Right ventricle myocardium inferior (tissue), 1 donor: ENCODE measurements around the gene SPATA1. TPM values are rescaled to one million over a fixed set of nuclear protein-coding genes. Genes with fewer than 3 reads are reported as not detected.
"Not testable (repeated sequence)": the region's sequence is repeated elsewhere in the genome, so short reads cannot be mapped to it uniquely, and the experiment has no call there.

Source experiments
- ATAC-seq: fragments of 200-7000 bp; cut with Tn5 transposase; one replicate; pipeline ENCODE4 v1.9.1; 2020; ENCODE audit warnings: mild to moderate bottlenecking, moderate library complexity
- DNase-seq: peaks from one replicate; pipeline ENCODE4 v3.0.0; 2021; ENCODE audit errors: missing footprints
- intact Hi-C: fragments of 100-400 bp; cut with DNase I; formaldehyde crosslinking; loops from one replicate; pipeline ENCODE4 v1.11.0; 2022
- total RNA-seq: library from RNA; stranded (reverse); fragmentation: NEBNext Ultra II Directional; extraction: Animal tissue kit (Norgen Biotek cat#: 25700); gene quantifications from one replicate; pipeline ENCODE4 v1.2.1, GENCODE V29; 2021
- donor health status: DM: no; HTN: yes; CAD: no; lungs with severe emphysema.

The SPATA1 gene
- total RNA-seq, 1 donor from 2014 or later: 0.92 TPM

DNA sequence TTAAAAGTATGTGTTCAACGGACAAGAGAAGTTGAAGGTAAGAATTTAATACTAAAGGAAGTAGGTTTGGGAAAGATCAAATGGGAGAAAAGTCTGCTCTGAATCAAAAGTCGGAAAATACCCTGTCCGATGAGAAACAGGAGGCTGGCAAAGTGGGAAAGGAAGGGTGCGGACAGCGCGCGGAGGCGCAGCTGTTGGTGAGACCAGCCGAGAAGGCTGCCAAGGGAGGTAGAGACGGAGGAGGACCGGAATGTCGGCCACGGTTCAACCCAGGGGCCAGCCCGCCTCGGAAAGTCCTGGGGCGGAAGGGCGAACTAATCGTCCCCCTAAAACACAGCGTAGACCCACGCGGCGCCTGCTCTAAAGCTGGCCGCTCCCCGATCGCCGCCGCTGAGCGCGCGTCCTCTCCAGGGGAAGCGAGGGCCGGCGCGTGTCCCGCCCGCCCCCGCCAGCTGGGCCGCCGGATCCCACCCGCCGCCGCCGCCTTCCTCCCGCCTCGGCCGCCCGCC lies 639 bp upstream of the SPATA1 start:
- no peak for DNase-seq
- intact Hi-C loops: loop anchor here (1.0 to 10.0 kb wide), 4 partner anchors 26 to 185 kb away; partner anchors contain the start of genes RPF1 and SSX2IP
- peak; percentile 70 for ATAC-seq

DNA sequence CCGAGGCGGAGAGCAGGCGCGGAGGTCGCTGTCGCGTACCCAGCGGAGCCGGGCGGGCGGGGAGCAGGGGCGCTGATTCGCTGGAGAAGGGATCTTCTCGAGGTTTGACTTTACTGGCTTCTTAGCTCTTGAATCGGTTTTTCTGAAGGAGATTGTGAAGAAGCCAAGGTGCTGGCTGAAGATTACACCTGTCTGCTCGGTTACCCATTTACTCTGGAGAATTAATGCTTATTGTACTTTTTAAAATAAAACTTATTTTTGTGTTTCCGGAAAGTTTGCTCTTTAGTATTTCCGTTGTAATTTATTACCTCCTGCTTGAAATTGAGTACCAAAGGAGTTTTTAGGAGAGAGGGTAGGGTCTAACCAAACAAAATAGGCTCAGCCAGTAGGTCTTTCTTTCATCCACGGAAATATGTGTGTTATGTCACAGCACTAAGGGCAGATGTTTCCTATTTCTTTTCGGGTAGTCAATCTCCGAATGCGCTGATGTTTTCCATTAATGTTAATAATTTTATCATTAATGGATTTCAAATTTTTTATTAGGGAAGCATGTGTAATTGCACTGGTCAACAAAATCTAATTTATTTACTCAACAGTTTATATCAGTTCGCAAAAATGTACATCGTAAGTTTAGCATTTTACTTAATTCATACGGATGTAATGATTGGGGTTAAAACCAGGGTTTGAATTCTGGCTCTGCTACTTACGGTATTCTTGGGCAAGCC lies 705 bp downstream of the SPATA1 start:
- DNase-seq (no peak), ATAC-seq (no peak)
- intact Hi-C loops: loop anchor here (1.0 to 10.0 kb wide), 4 partner anchors 28 to 184 kb away; partner anchors contain the start of genes RPF1 and SSX2IP

DNA sequence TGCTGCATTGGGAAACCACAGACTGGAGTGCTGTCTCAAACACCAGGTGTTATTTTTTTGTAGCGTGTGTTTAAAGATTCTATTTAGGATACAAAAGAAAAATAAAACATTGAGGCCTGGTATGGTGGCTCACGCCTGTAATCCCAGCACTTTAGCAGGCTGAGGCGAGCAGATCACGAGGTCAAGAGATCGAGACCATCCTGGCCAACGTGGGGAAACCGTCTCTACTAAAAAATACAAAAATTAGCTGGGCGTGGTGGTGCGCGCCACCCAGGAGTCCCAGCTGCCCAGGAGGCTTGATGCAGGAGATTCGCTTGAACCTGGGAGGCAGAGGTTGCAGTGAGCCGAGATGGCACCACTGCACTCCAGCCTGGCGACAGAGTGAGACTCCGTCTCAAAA lies 1.7 kb downstream of the SPATA1 start:
- DNase-seq, ATAC-seq: not testable (repeated sequence)
- intact Hi-C loops: loop anchor here (2.0 to 10.0 kb wide), 4 partner anchors 65 to 209 kb away; partner anchors contain the start of gene SSX2IP

DNA sequence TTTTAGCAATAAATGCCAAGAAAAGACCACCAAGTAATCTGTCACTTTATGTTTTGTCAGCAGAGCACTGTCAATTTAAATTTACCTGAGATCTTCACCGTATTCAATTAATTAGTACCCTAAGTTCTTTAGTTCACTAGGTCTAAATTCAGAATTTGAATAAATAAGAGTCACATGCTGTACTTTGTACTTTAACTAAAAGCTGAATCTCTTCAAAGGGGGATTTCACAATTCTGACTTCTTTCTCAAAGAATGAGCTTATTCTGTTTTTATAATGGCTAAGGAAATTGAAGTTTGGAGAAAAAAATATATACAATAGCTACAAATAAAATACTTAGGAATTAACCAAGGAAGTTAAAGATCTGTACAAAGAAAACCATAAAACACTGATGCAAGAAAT lies 2.3 kb downstream of the SPATA1 start:
- DNase-seq: no peak
- no peak for ATAC-seq
- intact Hi-C loops: loop anchor here (2.0 to 10.0 kb wide), 2 partner anchors 106 to 210 kb away; no protein-coding TSS in a partner anchor

DNA sequence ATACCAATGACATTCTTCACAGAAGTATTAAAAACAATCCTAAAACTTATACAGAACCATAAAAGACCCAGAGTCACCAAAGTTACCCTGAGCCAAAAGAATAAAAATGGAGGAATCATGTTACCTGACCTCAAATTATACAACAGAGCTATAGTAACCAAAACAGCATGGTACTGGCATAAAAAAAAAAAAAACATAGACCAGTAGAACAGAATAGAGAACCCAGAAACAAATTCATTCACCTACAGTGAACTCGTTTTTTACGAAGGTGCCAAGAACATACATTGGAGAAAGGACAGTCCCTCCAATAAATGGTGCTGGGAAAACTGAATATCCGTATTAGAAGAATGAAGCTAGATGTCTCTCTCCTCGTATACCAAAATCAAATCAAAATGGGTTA lies 2.8 kb downstream of the SPATA1 start:
- no peak for DNase-seq
- ATAC-seq: no peak
- intact Hi-C loops: loop anchor here (2.0 to 10.0 kb wide), 2 partner anchors 106 to 210 kb away; no protein-coding TSS in a partner anchor

DNA sequence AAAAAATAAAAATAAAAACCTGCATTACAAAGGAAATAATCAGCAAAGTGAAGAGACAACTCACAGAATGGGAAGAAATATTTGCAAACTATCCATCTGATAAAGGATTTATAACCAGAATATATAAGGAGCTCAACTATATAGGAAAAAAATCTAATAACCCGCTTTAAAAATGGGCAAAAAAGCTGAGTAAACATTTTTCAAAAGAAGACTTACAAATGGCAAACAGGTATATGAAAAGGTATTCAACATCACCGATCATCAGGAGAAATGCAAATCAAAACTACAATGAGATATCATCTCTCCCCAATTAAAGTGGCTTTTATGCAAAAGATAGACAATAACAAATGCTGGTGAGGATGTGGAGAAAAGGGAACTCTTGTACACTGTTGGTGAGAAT lies 4.0 kb downstream of the SPATA1 start:
- no peak for ATAC-seq
- DNase-seq: no peak
- intact Hi-C loops: no loop called here

DNA sequence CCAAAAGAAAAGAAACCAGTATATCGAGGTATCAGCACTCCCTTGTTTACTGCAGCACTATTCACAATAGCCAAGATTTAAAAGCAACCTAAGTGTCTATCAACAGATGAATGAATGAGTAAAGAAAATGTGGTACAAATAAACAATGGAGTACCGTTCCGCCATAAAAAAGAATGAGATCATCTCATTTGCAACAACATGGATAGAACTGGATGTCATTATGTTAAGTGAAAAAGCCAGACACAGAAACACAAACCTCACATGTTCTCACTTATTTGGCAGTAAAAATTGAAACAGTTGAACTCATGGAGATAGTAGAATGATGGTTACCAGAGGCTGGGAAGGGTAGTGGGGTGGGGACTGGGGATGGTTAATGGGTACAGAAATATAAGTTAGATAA lies 4.5 kb downstream of the SPATA1 start:
- no peak for DNase-seq
- intact Hi-C loops: no loop called here
- ATAC-seq: no peak

DNA sequence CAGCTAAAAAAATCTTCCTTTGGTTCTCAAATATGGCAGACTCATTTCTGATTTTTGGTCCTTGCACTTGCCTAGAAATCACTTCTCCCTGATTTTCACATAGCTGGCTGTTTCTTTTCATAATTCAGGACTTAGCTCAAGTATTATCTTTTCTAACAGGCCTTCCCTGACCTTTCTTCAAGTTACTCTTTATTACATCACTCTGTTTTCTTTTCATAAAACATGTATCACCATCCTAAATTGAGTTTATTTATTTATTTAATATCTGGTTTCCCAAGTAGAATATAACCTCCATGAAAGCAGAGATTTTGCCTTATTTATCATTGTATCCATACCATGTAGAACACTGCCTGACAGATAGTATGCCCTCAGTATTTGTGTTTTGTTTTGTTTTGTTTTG lies 18.4 kb downstream of the SPATA1 start:
- DNase-seq: no peak
- no peak for ATAC-seq
- intact Hi-C loops: no loop called here

DNA sequence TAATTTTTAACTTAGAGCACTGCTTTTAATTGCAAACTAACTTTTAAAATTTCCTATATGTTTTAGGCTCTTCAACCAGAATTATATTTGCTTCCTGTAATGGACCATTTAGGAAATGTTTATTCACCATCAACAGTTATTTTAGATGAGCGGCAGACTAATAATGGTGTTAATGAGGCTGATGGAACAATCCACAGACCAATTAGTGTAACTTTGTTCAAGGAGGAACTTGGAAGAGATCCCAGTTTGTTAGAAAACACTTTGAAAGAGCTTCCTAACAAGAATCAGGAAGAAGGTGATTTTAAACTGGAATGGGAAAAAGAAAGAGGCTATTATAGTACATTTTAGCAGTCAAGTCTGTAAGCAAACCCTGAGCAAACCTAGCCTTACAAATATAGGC lies 19.6 kb downstream of the SPATA1 start:
- intact Hi-C loops: no loop called here
- ATAC-seq: no peak
- no peak for DNase-seq

DNA sequence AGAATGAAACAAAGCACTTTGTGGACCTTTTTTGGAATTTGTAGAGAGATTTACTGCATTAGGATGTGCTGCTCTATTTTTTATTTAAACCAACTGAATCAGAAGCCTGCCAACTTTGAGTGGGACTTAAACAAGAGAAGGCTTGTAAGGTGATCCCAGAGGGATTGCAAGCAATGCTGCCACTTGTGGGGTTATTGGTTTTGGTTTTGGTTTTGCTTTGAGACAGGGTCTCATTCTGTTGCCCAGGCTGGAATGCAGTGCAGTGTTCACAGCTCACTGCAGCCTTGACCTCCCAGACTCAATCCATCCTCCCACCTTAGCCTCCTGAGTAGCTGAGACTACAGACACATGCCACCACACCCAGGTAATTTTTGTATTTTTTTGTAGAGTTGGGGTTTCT lies 32.4 kb downstream of the SPATA1 start:
- intact Hi-C loops: no loop called here
- ATAC-seq (no peak), DNase-seq (no peak)

DNA sequence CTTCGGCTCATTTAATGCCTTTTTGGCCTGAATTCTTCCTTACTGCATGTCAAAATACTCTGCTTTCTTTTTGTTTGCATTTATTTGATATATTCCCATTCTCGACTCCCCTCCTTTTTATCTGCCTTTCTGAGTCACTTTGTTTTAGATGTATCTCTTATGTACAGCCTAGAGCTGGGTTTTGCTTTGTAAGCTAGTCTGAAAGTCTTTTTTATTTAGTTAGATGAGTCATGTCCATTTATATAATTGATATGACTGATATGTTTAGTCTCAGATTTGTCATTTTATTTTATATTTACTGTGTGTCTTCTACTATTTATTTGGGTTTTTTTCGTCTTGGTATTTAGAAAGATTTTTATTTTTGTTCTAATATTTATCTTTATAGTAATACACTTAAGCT lies 33.8 kb downstream of the SPATA1 start:
- intact Hi-C loops: no loop called here
- DNase-seq (no peak), ATAC-seq (no peak)

DNA sequence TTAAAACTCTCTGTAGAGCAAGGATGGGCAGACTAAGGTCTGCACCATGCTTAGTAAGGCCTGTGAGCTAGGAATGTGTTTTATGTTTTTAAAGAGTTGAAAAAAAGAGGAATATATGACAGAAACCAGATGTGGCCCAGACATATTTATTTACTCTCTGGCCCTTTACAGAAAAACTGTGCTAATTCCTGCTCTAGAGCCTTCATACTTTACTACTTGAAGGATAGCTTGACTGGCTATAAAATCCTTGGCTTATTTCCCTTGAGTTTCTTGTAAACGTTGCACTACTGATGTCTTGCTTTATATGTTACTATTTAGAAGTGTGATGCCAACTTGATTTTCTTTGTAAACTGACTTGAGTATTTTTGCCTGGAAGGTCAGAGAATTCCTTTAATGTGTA lies 34.6 kb downstream of the SPATA1 start:
- DNase-seq (no peak), ATAC-seq (no peak)
- intact Hi-C loops: no loop called here

DNA sequence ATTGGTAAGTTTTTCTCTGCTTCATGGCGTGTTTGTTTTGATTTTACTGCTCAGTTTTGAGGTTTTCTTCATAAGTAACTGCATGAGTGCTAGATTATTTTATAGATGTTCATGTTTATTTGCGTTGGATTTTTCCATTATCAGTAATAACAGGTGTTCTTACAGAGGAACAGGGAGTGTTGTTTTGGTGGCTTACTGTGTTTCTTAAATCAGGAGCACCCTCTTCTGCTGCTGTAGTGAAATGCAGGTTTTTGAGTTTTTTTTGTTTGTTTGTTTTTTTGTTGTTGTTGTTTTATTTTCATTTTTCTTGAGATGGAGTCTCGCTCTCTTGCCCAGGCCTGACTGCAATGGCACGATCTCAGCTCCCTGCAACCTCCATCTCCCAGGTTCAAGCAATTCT lies 35.5 kb downstream of the SPATA1 start:
- DNase-seq (no peak), ATAC-seq (no peak)
- intact Hi-C loops: no loop called here

DNA sequence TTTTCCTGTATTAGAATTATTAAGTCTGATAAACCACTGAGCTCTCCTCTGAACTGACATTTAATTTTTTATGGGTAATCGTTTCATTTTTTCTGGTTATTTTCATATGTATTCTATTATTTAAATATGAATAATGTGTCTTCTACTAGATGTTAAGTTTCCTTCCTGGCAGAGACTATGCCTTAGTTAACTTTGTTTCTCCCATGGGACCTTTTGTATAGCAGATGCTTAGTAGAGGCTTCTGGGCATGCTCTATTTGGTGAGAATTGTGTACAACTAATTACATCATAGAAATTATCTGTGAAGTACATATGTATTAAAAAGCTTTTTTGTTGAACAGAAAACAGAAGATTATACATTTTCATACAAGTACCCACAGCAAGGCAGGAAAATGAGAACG lies 44.6 kb downstream of the SPATA1 start:
- DNase-seq (no peak), ATAC-seq (no peak)
- intact Hi-C loops: no loop called here

DNA sequence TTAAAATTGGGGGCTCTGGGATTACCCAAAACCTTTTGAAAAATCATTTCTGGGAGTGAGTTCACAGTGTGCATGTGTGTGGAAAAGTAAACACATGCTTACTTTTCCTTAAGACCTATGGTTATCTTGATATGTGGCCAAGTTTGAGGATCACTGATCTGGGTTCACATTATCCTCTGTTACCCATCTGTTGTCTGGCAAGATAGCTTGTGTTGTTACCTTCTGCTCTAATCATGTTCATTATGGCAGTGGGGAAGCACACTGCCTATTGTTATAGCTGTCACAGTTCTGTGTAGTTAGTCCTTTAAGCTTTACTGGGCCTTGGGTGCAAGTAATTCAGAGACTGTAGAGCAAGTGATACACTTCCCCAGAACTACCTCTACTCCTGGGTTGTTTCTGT lies 63.0 kb downstream of the SPATA1 start:
- ATAC-seq (no peak), DNase-seq (no peak)
- intact Hi-C loops: no loop called here

DNA sequence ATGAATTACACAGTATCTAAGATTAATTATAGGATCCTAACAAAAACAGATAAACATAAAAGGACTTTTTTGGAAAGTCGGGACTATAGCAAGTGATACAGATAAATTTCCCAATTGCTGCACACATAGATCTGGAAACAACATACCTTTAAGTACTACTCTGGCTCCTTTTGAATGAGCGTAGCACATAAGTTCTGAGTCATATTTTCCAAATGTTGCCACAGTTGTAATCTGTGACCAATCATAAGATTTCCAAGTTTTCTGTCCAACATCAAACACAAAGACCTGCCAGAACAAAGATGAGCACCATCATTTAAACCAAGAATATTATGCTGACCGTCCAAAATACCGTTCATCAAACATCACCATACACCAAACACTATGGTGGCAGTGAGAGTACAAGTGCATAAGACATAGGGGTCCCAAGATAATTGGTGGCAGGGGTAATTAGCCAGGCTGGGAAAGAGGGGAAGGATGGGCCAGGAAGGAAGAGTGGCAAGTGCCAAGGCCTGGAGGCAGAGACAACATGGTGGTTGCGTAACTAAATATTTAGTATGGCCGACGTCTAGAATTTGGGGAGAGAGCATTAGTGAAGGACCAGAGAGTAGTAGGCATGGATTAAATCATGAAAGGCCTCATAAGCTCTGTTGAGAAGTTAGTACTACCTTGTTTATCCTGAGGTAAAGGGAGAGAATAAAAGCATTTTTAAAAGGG lies 64.4 kb downstream of the SPATA1 start:
- DNase-seq (no peak), ATAC-seq (no peak)
- intact Hi-C loops: no loop called here

DNA sequence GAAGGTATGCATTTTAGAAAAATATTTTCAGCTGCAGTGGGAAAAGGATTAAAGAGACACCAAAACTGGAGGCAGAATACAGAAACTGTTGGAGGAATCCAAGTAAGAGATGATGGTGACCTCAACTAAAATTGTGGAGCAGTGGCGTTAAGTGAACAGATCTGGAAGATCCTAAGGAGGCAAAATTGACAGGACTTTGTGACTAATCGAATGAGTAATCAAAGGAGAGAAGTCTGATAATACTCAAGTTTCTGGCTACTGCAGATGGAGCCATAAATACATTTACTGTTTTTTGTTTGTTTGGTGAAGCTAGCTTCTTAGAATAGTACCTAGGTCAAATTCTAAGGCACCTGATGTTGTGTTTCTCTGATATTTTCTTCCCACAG lies 65.0 kb downstream of the SPATA1 start:
- intact Hi-C loops: no loop called here
- DNase-seq: no peak
- no peak for ATAC-seq

DNA sequence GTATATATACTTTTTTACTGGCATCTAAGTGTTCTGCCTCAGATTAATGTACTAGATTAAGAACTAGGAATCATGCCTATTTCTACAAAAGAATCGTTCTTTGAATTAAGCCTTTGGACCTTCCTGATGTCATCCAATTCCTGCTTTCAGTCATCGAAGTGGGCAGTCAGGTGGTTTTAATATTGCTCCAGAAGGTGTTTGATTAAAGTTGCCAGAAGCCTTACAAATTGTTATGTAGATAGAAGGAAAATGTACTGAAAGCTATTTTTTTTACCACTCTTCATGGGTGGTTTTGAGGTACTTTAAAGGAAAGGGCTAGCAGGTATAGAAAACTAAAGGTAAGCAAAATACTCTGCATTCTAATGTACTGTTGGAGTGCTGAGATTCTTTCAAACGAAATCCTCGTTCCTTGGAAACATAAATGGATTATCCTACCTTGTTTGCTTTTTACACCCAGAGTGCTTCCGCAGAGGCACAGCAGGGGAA lies 67.3 kb downstream of the SPATA1 start:
- DNase-seq (no peak), ATAC-seq (no peak)
- intact Hi-C loops: loop anchor here (2.0 kb wide), 1 partner anchor 67 kb away; the partner anchor contains the start of genes GNG5 and SPATA1

DNA sequence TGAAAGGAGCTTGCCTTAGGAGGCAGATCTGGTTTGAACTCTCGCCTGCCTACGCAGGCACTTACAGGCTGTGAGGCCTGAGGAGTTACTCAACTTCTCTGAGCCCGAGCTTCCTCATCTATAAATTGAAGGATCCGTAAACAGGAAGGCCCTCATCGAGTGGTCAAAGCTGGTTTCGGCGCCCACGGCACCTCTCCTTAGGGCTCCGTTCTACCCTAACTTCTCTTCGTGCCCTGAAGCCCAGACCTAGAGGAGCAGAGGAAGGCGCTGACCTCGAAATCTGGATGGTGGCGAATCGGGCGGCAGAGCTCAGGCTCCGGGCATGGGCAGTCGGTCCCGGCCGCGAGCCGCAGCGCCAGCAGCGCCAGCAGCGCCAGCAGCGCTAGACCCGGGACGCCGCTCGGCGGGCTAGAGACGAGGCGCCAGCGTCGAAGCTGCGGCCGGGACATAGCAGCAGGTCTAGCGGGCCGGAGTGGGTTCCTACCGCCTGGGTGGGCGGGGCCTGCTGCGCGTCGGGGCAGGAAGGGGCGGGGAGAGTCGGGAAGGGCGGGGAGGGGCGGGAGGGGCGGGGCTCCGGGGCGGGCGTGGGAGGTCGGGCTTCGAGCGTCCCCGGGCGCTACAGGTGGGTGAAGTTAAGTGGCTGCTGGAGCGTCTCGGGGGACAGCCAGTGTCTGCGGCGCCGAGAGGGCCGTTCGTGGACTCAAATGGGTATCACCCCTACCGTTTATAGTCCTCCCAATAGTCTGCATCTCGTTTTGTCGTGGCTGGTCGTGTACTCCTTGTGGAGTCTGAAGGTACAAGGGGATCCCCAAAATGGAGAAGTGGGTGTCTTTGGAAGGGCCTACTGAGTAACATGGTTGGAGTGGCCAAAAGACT lies 68.0 kb downstream of the SPATA1 start, which contains the start of gene CTBS:
Gene CTBS (minus strand): TSS at position 474 of the 876 bp plus-strand sequence. CDS start 25 bp downstream, at position 449.
- ATAC-seq: peak; percentile 99
- intact Hi-C loops: loop anchor here (2.0 kb wide), 2 partner anchors 47 to 67 kb away; partner anchors contain the start of genes GNG5 and SPATA1
- peak; percentile 95 for DNase-seq
